Activated effector memory CD4-positive, alpha-beta T cell treated with Interleukin-2 at 50 U/mL for 16 hours (primary cell): ENCODE results near the gene ASB13.

ENCODE experiments used
- DNase-seq: peaks from one replicate; pipeline ENCODE4 v3.0.0-alpha.2; 2020

The ASB13 gene

DNA sequence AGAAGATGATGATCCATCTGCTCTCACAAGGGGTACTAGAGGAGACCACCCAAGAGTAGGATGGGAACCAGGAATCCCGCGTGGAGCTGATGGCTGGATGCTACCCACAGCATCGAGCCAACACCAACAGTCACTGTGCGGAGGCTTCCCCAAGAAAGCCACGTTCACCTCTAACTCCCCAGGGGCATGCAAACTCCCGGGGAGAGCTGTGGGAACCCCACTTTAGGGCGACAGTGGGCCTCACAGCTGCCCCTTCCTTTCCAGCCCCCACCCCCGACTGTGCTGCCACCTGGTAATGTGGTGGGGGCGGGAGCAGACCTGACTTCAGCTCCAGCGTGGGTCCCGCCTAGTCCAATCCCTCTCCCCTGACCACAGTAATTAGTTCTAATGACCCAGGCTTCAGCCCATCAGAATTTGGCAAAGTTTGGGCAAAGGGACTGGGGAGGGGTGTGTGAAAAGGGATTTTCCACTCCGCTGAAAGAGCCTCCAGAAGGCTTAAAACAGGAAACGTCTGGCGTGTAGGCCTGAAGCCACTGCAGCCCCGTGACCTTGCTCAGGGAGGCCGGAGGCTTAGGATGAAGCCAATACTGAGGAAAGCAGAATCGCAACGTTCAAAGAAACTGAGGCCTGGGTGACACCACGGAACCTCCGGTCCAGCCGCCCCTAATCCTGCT is 20.3 kb downstream of the ASB13 start:
- DNase-seq = no peak

DNA sequence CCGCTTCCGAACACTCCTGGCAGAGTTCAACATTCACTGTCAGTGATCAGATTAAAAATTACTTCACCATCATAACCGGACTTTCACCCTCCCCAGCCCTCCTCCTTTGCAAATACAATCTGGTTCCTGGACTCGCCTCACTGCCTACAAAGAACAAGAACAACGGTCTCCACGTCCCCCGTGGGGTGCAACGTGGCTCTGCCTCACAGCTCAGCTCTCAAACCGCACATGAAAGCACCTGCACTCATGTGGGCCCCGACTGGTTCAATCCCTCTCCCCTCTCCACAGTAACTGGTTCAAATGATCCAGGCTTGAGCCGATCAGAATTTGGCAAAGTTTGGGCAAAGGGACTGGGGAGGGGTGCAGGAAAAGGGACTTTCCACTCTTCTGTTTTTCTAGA is 21.0 kb downstream of the ASB13 start:
- DNase-seq = no peak

GRCh38 chr10:5644930-5645329 is 21.5 kb downstream of the ASB13 start:
- DNase-seq = no peak

DNA sequence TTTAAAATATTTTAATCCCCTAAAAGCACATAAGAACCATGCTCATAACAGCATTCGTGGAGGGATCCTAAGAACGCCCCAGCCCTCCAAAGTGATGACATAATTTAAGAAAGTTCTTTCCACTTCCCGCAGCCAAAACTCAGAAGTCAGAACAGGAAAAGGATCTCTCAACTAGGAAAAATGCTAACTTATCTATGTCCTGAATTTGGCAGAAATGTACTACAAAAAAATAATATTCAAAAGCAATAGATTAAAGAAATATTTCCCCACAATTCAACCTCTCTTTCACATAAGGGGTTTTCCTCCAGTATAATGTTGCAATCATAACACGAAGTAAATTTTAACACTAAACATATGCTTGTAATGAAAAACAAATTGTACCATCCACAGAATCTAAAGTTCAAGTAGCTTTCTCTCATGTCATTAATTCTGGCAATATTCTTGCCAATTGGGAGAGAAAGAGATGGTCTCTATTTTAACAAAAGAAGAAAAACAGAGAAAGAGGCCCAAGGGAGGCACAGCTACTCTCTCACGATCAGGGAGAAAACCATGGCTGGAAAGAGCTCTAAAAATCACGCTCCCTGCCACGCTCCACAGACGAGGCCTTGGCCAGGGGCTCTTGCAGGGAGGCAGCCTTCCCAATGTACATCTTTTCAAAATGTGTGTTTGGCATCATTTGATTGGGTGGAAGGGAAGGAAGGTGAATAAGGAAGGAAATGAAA is 22.9 kb downstream of the ASB13 start:
- DNase-seq = no peak

DNA sequence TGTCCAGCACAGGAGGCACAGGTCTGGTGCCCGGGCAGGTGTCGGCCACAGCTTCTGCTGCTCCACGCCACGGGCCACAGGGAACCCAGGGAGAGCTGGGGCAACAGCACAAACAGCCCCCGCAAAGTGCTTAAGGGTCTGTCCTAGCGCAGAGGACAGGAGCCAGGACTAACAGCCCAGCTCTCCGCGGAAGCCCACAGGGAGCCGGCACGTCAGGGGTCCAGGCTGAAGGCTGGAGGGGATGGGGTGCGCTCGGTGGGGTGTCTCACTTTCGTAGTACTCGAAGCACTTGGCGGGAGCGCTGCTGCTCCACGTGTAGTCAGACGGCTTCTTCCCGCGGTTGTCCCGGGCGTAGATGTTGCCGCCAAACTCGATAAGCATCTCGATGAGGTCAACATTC is 24.9 kb downstream of the ASB13 start:
- DNase-seq = no peak

- DNase-seq = no peak
These were observed 25.9 kb downstream of the ASB13 start for GRCh38 chr10:5640501-5640900.

GRCh38 chr10:5640036-5640435 is 26.4 kb downstream of the ASB13 start:
- no peak for DNase-seq

GRCh38 chr10:5639066-5639465 is 27.3 kb downstream of the ASB13 start:
- no peak for DNase-seq

GRCh38 chr10:5638494-5638893 is 27.9 kb downstream of the ASB13 start:
- DNase-seq = no peak

DNA sequence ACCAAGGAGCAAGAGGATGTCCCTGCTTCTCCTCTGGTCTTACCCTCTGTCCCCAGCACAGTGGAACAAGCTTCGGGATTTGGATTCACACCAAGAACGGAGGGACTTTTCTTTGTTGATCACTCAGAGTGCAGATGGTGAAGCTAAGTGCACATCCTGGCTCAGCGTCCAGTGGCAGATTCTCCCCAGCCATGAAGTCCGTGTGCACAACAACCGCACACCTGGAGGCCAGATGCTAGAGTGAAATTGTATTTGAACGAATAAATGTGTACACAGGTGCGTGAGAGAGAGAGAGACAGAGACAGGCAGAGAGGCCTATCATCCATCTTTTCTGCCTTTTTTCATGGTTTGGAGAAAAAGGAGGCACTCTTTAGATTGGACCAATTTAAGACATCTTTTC is 31.5 kb downstream of the ASB13 start:
- DNase-seq = no peak

GRCh38 chr10:5633166-5633749 is 33.1 kb downstream of the ASB13 start:
- DNase-seq = no peak

- DNase-seq = no peak
These were observed 33.9 kb downstream of the ASB13 start for GRCh38 chr10:5632446-5632845.

GRCh38 chr10:5631936-5632335 is 34.5 kb downstream of the ASB13 start:
- DNase-seq = no peak

- DNase-seq = no peak
These were observed 36.3 kb downstream of the ASB13 start for GRCh38 chr10:5630112-5630436.

- DNase-seq = peak; percentile 69
These were observed 36.9 kb downstream of the ASB13 start for GRCh38 chr10:5629303-5630111.

DNA sequence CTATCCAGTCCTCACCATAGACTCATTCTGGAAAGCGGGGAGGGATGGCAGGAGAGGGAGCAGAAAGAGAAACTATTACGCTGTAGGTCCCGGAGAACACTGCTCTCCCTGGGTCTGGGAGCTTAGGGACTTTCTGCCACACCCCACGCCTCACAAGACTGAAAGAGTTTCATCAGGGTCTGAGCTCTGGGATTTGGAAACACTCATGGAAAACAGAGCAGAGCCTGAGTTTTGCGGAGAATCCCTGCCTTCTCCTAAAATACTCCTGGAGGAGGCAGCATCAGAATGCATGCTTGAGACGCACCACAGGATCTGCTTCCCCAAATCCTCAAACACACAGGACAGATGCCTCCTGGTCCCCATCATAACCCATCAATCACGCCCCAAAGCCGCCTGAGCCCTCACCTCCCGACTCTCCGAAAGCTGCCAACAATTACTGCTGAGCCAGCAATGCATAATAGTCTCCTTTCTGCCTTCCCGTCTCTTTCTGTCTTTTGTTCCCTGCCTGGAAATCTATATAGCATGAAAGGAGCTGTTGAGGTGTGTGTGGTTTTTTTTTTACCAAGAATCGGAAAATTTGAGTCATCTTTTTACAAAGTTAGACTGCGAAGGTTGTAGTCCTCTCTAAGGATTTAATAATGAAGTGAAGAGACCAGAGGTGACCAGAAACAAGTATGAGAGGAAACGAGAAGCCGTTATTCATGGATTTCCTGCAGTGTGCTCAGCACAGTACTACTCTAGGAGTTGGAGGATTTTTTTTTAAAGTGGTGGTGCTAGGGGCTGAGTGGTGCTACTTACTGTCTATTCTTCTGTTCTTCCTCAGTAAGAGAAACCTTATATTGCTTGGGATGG is 37.7 kb downstream of the ASB13 start:
- DNase-seq = no peak

DNA sequence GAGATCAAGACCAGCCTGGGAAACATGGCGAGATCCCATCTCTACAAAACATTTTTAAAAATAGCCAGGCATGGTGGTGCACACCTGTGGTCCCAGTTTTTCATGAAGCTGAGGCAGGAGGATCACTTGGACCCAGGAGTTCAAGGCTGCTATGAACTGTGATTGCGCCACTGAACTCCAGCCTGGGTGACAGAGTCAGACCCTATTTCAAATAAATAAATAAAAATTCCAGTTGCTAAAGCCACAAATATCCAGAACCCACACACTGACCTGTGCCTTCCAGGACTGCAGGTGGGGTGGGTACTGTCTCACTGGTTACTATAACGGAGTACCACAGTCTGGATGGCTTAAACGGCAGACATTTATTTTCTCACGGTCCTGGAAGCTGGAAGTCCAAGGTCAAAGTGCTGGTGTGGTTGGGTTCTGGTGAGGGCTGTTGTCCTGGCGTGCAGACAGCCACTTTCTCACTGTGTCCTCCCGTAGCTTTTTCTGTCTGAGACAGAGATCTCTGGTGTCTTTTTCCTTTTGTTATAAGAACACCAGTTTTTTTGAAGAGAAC is 38.8 kb downstream of the ASB13 start:
- no peak for DNase-seq

DNA sequence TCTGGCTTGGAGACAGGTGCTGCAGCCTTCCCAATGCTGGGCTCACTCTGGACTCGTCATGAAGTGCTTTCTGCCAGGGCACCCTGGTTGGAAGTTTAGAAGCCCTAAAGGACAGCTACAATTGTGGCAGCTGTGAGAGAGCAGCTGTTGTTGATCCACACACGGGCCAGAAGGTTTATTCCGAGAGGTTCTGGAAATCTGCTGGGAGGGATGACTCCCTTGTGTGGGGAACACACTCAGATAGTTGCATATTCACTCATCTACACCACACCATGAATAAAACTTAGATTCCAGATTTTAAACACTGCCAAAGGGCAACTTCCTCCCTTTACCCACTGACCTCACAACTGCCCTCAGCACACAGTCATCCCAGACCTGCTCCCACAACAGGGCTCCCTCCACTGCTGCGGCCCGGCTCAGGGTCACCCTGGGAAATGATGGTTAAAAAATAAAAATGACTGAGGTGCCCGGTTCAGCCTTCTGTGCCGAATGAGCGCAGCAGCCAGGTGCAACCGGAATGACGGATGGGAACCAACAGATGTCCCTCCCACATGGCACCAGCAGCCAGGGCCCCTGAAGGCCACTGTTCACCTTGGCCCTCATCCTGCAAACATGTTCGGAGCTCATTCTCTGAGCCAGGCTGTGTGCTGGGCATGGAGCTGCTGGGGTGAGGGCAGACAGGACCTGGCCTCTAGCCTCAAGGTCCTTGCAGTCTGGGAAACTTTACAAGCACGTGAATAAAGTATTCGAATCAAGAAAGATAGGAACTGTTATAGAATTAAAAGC is 40.2 kb downstream of the ASB13 start:
- no peak for DNase-seq

GRCh38 chr10:5624701-5625100 is 41.7 kb downstream of the ASB13 start:
- DNase-seq = no peak

GRCh38 chr10:5623081-5623748 is 43.2 kb downstream of the ASB13 start:
- DNase-seq = peak; percentile 66
